OCI-LY7 (cell line): ENCODE data around the gene GRID2IP. TPM values are rescaled to one million over a fixed set of nuclear protein-coding genes. Genes with fewer than 3 reads are reported as not detected.

Source experiments
- BruUV-seq: library from RNA; stranded (reverse); fragments of 400-500 nt; replicated peaks from 2 replicates; lab custom pipeline; 2021; lab: Mats Ljungman, UMichigan
- CTCF ChIA-PET: fragments of 300-600 bp; sonication (Branson Sonifier 250); formaldehyde crosslinking; loops from one replicate; lab custom pipeline; 2022; ENCODE audit warnings: antibody characterized with exemption; ENCODE audit not compliant: unreplicated experiment; lab: Charles Lee
- POLR2A ChIA-PET: fragments of 300-600 bp; sonication (Branson Sonifier 250); formaldehyde crosslinking; loops from one replicate; lab custom pipeline; 2022; ENCODE audit warnings: antibody characterized with exemption; lab: Charles Lee
- DNase-seq: peaks from one replicate; pipeline ENCODE4 v3.0.0-alpha.2; 2015; ENCODE audit warnings: low spot score
- H2AFZ ChIP-seq: fragments of 200-600 bp; sonication (generic), shearing (Covaris generic); 2 replicates; pipeline ENCODE4 v1.6.1; 2014; ENCODE audit warnings: mild to moderate bottlenecking, antibody characterized with exemption, low read length, moderate library complexity
- H3K27ac ChIP-seq: fragments of 200-600 bp; sonication (generic); 2 replicates; pipeline ENCODE4 v1.5.1; 2014; ENCODE audit warnings: mixed run types, low read depth, mild to moderate bottlenecking, moderate library complexity, low read length, inconsistent platforms; ENCODE audit not compliant: poor library complexity, severe bottlenecking
- H3K36me3 ChIP-seq: fragments of 200-600 bp; sonication (generic); 2 replicates; pipeline ENCODE4 v1.6.1; 2014; ENCODE audit warnings: mild to moderate bottlenecking, antibody characterized with exemption, low read length, moderate library complexity, mixed read lengths; ENCODE audit not compliant: insufficient read depth
- H3K4me1 ChIP-seq: fragments of 200-600 bp; sonication (generic); 2 replicates; pipeline ENCODE4 v1.5.1; 2014; ENCODE audit warnings: mild to moderate bottlenecking, low read length; ENCODE audit not compliant: insufficient read depth, poor library complexity, severe bottlenecking
- H3K4me2 ChIP-seq: fragments of 200-600 bp; sonication (generic); 2 replicates; pipeline ENCODE4 v1.6.1; 2014; ENCODE audit warnings: mild to moderate bottlenecking, low read length
- H3K4me3 ChIP-seq: fragments of 200-600 bp; sonication (generic); 2 replicates; pipeline ENCODE4 v1.5.1; 2014; ENCODE audit warnings: mild to moderate bottlenecking, low read depth, low read length; ENCODE audit not compliant: poor library complexity, severe bottlenecking
- H3K79me2 ChIP-seq: fragments of 200-600 bp; sonication (generic); 2 replicates; pipeline ENCODE4 v1.6.1; 2016; ENCODE audit warnings: low read depth, mild to moderate bottlenecking, low read length, moderate library complexity, mixed read lengths; ENCODE audit not compliant: insufficient read depth
- H3K9me2 ChIP-seq: fragments of 200-600 bp; sonication (generic); 2 replicates; pipeline ENCODE4 v1.6.1; 2016; ENCODE audit warnings: mild to moderate bottlenecking, low read length, mixed read lengths; ENCODE audit not compliant: insufficient read depth
- H3K9me3 ChIP-seq: fragments of 200-600 bp; sonication (generic); 2 replicates; pipeline ENCODE4 v1.6.1; 2014; ENCODE audit warnings: mild to moderate bottlenecking, mixed run types, low read length, mixed read lengths
- H4K20me1 ChIP-seq: fragments of 200-600 bp; sonication (generic); 2 replicates; pipeline ENCODE4 v1.6.1; 2014; ENCODE audit warnings: mild to moderate bottlenecking, antibody characterized with exemption, low read length, moderate library complexity, mixed read lengths; ENCODE audit not compliant: insufficient read depth
- CTCF ChIP-seq: fragments of 200-600 bp; sonication (generic); conservative IDR thresholded peaks from 2 replicates; pipeline ENCODE4 v1.5.1; 2014; ENCODE audit warnings: mild to moderate bottlenecking, antibody characterized with exemption, low read length, moderate library complexity, mixed read lengths
- EZH2phosphoT487 ChIP-seq: fragments of 200-600 bp; sonication (generic); IDR thresholded peaks from 2 replicates; pipeline ENCODE4 v1.6.1; 2018; ENCODE audit warnings: low read depth, borderline replicate concordance, mild to moderate bottlenecking, mixed run types, antibody characterized with exemption, low read length, moderate library complexity, mixed read lengths
- intact Hi-C: fragments of 100-400 bp; cut with micrococcal nuclease; formaldehyde crosslinking; loops from one replicate; pipeline ENCODE4 v1.10.0; 2022; ENCODE audit not compliant: unreplicated experiment
- total RNA-seq, 2 experiments: library from RNA; depleted of rRNA in 1 of 2; stranded (reverse); fragments of >200 nt in 1 of 2; shearing (Covaris generic) in 1 of 2; gene quantifications; 2 replicates each; pipeline ENCODE4 v1.2.3, GENCODE V29; 2014 to 2022

The GRID2IP gene
- total RNA-seq, 2 experiments from 2014 or later: 0.16 to 0.32 TPM

DNA sequence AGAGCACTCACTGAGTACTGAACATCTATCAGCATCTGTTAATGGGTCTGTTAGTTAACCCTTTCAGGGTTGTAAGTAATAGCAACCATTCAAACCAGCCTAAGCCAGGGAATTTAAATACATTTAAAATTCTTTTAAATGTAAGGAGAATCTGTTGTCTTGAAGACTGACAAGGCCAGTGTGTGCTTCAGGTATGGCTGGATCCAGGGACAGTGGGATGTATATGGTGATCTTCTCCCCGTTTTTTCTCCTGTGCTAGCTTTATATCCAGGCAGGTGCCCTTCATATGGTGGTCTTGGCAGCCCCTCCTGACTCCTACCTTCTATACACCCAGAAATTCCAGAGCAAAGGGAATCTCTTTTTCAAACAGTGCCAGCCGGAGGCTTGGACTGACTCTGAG is 56.9 kb downstream of the GRID2IP start:
- no peaks in the 10 kb centered on the region for H4K20me1 ChIP-seq
- peaks cover 7% of the 10 kb centered on the region; the same call in 1 of the 2 replicates for H3K9me3 ChIP-seq
- intact Hi-C loops: no loop called here
- no peaks in the 10 kb centered on the region for H3K4me1 ChIP-seq
- BruUV-seq: no TSS peak
- TF ChIP-seq CTCF: no peak
- H3K27ac ChIP-seq: no peak overlapping the region
- no peak for DNase-seq
- no peak overlapping the region for H2AFZ ChIP-seq
- H3K36me3 ChIP-seq: no peaks in the 10 kb centered on the region
- POLR2A ChIA-PET: interaction anchor here (0.6 kb wide), 2 partner anchors 9 to 22 kb away, joined by 4 read pairs; no protein-coding TSS in a partner anchor
- no peak overlapping the region for H3K4me3 ChIP-seq
- H3K9me2 ChIP-seq: no peaks in the 10 kb centered on the region
- no peaks in the 10 kb centered on the region for H3K79me2 ChIP-seq
- no peak overlapping the region for H3K4me2 ChIP-seq
- CTCF ChIA-PET: no interaction called here

- H3K9me3 ChIP-seq: peaks cover 8% of the 10 kb centered on the region; the same call in 1 of the 2 replicates
- no peaks in the 10 kb centered on the region for H4K20me1 ChIP-seq
- no peaks in the 10 kb centered on the region for H3K4me1 ChIP-seq
- POLR2A ChIA-PET: no interaction called here
- H3K36me3 ChIP-seq: no peaks in the 10 kb centered on the region
- no peaks in the 10 kb centered on the region for H3K79me2 ChIP-seq
- CTCF ChIA-PET: no interaction called here
- H2AFZ ChIP-seq: no peak overlapping the region
- intact Hi-C loops: no loop called here
- DNase-seq: no peak
- no TSS peak for BruUV-seq
- no peak overlapping the region for H3K27ac ChIP-seq
- no peak for TF ChIP-seq CTCF
- no peak for TF ChIP-seq EZH2phosphoT487
- H3K4me3 ChIP-seq: no peak overlapping the region
- H3K4me2 ChIP-seq: no peak overlapping the region
- no peaks in the 10 kb centered on the region for H3K9me2 ChIP-seq
Measured at GRCh38 chr7:6491194-6491593, 60.1 kb downstream of the GRID2IP start.

GRCh38 chr7:6489612-6490011 is 61.6 kb downstream of the GRID2IP start:
- H3K79me2 ChIP-seq: no peaks in the 10 kb centered on the region; the same call in 1 of the 2 replicates
- H3K9me3 ChIP-seq: peaks cover 8% of the 10 kb centered on the region; the same call in 1 of the 2 replicates
- H3K27ac ChIP-seq: no peak overlapping the region
- no peak overlapping the region for H3K4me3 ChIP-seq
- intact Hi-C loops: no loop called here
- TF ChIP-seq CTCF: peak; percentile 43; the same call in 1 of the 2 replicates
- TF ChIP-seq EZH2phosphoT487: no peak
- no TSS peak for BruUV-seq
- no peaks in the 10 kb centered on the region for H4K20me1 ChIP-seq
- ChIA-PET CTCF (no interaction called here), POLR2A (interaction anchor here (0.6 kb wide), 1 partner anchor 71 kb away, joined by 3 read pairs; no protein-coding TSS in a partner anchor)
- peaks cover 2% of the 10 kb centered on the region for H3K4me1 ChIP-seq
- no peak overlapping the region for H3K4me2 ChIP-seq
- H3K9me2 ChIP-seq: no peaks in the 10 kb centered on the region
- no peaks in the 10 kb centered on the region for H3K36me3 ChIP-seq
- H2AFZ ChIP-seq: no peak overlapping the region
- peak; percentile 37 for DNase-seq
